ENCODE results near the gene CDC14C.

- no peak for TF ChIP-seq ZNF274 (IDR thresholded peaks at IDR 0.05; ENCODE audit: low read depth, low read length)
- TF ChIP-seq CTCF (IDR thresholded peaks at IDR 0.05 in 2 of 3, conservative IDR thresholded peaks at IDR 0.05 in 1 of 3; ENCODE audit: borderline replicate concordance in 1 of 3, insufficient read depth in 1 of 3, low read depth in 2 of 3, low read length in 2 of 3), result no peak
- TF ChIP-seq SRF (IDR thresholded peaks at IDR 0.05; ENCODE audit: low read depth), result no peak
- TF ChIP-seq RAD21 (IDR thresholded peaks at IDR 0.05; ENCODE audit: low read depth), result no peak
- TF ChIP-seq EZH2 (IDR thresholded peaks at IDR 0.05), result no peak
- no peak for TF ChIP-seq POLR2A (IDR thresholded peaks at IDR 0.05; ENCODE audit: borderline replicate concordance, extremely low read depth, insufficient read depth, insufficient read length)
- TF ChIP-seq MAX (IDR thresholded peaks at IDR 0.05), result no peak
- no peak for TF ChIP-seq CEBPB (IDR thresholded peaks at IDR 0.05; ENCODE audit: low read depth)
- no peak for TF ChIP-seq ATF3 (IDR thresholded peaks at IDR 0.05)
- TF ChIP-seq EZH2phosphoT487 (IDR thresholded peaks at IDR 0.05; ENCODE audit: borderline replicate concordance), result no peak
- no peak for TF ChIP-seq JUND (IDR thresholded peaks at IDR 0.05)
These were observed 36.8 kb upstream of the CDC14C start for GRCh38 chr7:48887500-48887899.
